NCI-H146 treated with DMSO at 0.1 percent for 48 hours (cell line): ENCODE data around the gene ACTA1.
"Not testable (repeated sequence)": the region's sequence is repeated elsewhere in the genome, so short reads cannot be mapped to it uniquely, and the experiment has no call there.

Experiments
- DNase-seq: peaks from one replicate; lab custom pipeline; 2025; ENCODE audit not compliant: unreplicated experiment; lab: John Stamatoyannopoulos, UW

ACTA1 gene

GRCh38 chr1:229440851-229441537 lies 7.1 kb upstream of the ACTA1 start:
- DNase-seq, result no peak

- DNase-seq, result no peak
Measured at GRCh38 chr1:229438021-229438420, 4.1 kb upstream of the ACTA1 start.

GRCh38 chr1:229437443-229437842 lies 3.5 kb upstream of the ACTA1 start:
- DNase-seq, result no peak

- no peak for DNase-seq
Measured at GRCh38 chr1:229436201-229436600, 2.3 kb upstream of the ACTA1 start.

- no peak for DNase-seq
Measured at GRCh38 chr1:229434641-229435051, 752 bp upstream of the ACTA1 start.

- DNase-seq, result no peak
Measured at GRCh38 chr1:229433364-229434004, 410 bp downstream of the ACTA1 start.

- DNase-seq, result no peak
Measured at GRCh38 chr1:229432905-229433304, 989 bp downstream of the ACTA1 start.

GRCh38 chr1:229432116-229432461 lies 1.8 kb downstream of the ACTA1 start:
- DNase-seq, result no peak

GRCh38 chr1:229431284-229432115 lies 2.4 kb downstream of the ACTA1 start:
- DNase-seq, result no peak

GRCh38 chr1:229430761-229431283 lies 3.1 kb downstream of the ACTA1 start:
- no peak for DNase-seq

- DNase-seq, result no peak
Measured at GRCh38 chr1:229428256-229428655, 5.6 kb downstream of the ACTA1 start.

GRCh38 chr1:229427572-229427971 lies 6.3 kb downstream of the ACTA1 start:
- DNase-seq, result no peak

GRCh38 chr1:229425564-229426159 lies 8.2 kb downstream of the ACTA1 start:
- no peak for DNase-seq

GRCh38 chr1:229420765-229421164 lies 13.1 kb downstream of the ACTA1 start:
- peak; percentile 17 for DNase-seq

- DNase-seq, result no peak
Measured at GRCh38 chr1:229420224-229420623, 13.7 kb downstream of the ACTA1 start.

- DNase-seq, result not testable (repeated sequence)
Measured at GRCh38 chr1:229418586-229418985, 15.3 kb downstream of the ACTA1 start.

GRCh38 chr1:229412810-229413209 lies 21.1 kb downstream of the ACTA1 start:
- not testable (repeated sequence) for DNase-seq

- no peak for DNase-seq
Measured at GRCh38 chr1:229412056-229412455, 21.8 kb downstream of the ACTA1 start.

GRCh38 chr1:229411434-229412055 lies 22.3 kb downstream of the ACTA1 start:
- DNase-seq, result no peak

- DNase-seq, result peak; percentile 84
Measured at GRCh38 chr1:229410692-229411433, 23.0 kb downstream of the ACTA1 start.
